Measurements from ENCODE around the gene MEX3A. TPM values are rescaled to one million over a fixed set of nuclear protein-coding genes. Genes with fewer than 3 reads are reported as not detected.

MEX3A gene
- total RNA-seq, 1 experiment from 2014 or later = 90.0 TPM

- Histone ChIP-seq H3K4me3 (ENCODE audit: low read depth, low read length, poor library complexity, severe bottlenecking) (no peak overlapping the region), H3K27ac (ENCODE audit: low read depth, low read length, poor library complexity, severe bottlenecking) (no peak overlapping the region), H3K9me3 (ENCODE audit: low read depth, low read length, poor library complexity, severe bottlenecking) (no peaks in the 10 kb centered on the region), H3K27me3 (replicated peaks; ENCODE audit: insufficient read depth, low read depth, low read length, poor library complexity) (no peaks in the 10 kb centered on the region), H3K4me1 (ENCODE audit: insufficient read depth, low read length, poor library complexity, severe bottlenecking) (peaks cover 11% of the 10 kb centered on the region), H3K36me3 (ENCODE audit: insufficient read depth, low read length, poor library complexity, severe bottlenecking) (no peaks in the 10 kb centered on the region)
- intact Hi-C loops (cut with micrococcal nuclease; ENCODE audit: unreplicated experiment) = no loop called here
- no TSS peak for BruUV-seq (replicated peaks)
- no peak for TF ChIP-seq EZH2 (IDR thresholded peaks at IDR 0.05; ENCODE audit: borderline replicate concordance, low read depth, low read length, poor library complexity, severe bottlenecking)
- no peak for DNase-seq (ENCODE audit: low spot score)
- CTCF ChIA-PET = no interaction called here
- POLR2A ChIA-PET (ENCODE audit: low non-redundant PET) = no interaction called here
Observed at GRCh38 chr1:156062189-156062588, 20.1 kb downstream of the MEX3A start.

- TF ChIP-seq EZH2 (IDR thresholded peaks at IDR 0.05; ENCODE audit: borderline replicate concordance, low read depth, low read length, poor library complexity, severe bottlenecking) = no peak
- no peak for TF ChIP-seq CTCF (conservative IDR thresholded peaks at IDR 0.05; ENCODE audit: low read depth, low read length)
- ChIA-PET POLR2A (ENCODE audit: low non-redundant PET) (interaction anchor here (0.6 to 0.7 kb wide), 2 partner anchors 53 to 316 kb away, joined by 3 read pairs; no protein-coding TSS in a partner anchor), CTCF (interaction anchor here (0.6 kb wide), 1 partner anchor 13 kb away, joined by 3 read pairs; no protein-coding TSS in a partner anchor)
- H3K27me3 ChIP-seq (replicated peaks; ENCODE audit: insufficient read depth, low read depth, low read length, poor library complexity) = no peaks in the 10 kb centered on the region
- H3K4me3 ChIP-seq (ENCODE audit: low read depth, low read length, poor library complexity, severe bottlenecking) = no peak within 1 kb of the TSS
- H3K36me3 ChIP-seq (ENCODE audit: insufficient read depth, low read length, poor library complexity, severe bottlenecking) = no peaks in the 10 kb centered on the region
- peaks cover 13% of the 10 kb centered on the region for H3K4me1 ChIP-seq (ENCODE audit: insufficient read depth, low read length, poor library complexity, severe bottlenecking)
- no TSS peak for BruUV-seq (replicated peaks)
- intact Hi-C loops (cut with micrococcal nuclease; ENCODE audit: unreplicated experiment) = no loop called here
- peak within 1 kb of the TSS; percentile 64 for H3K27ac ChIP-seq (ENCODE audit: low read depth, low read length, poor library complexity, severe bottlenecking)
- no peaks in the 10 kb centered on the region for H3K9me3 ChIP-seq (ENCODE audit: low read depth, low read length, poor library complexity, severe bottlenecking)
- DNase-seq (ENCODE audit: low spot score) = peak; percentile 71
Observed at GRCh38 chr1:156060937-156061636, 21.2 kb downstream of the MEX3A start, which contains the start of gene RAB25. Gene RAB25 (plus strand): TSS chr1:156061160. CDS start chr1:156061401, 241 bp downstream.

GRCh38 chr1:156056326-156056849 lies 25.9 kb downstream of the MEX3A start:
- Histone ChIP-seq H3K9me3 (ENCODE audit: low read depth, low read length, poor library complexity, severe bottlenecking) (no peaks in the 10 kb centered on the region), H3K36me3 (ENCODE audit: insufficient read depth, low read length, poor library complexity, severe bottlenecking) (peaks cover 2% of the 10 kb centered on the region), H3K4me1 (ENCODE audit: insufficient read depth, low read length, poor library complexity, severe bottlenecking) (peaks cover 18% of the 10 kb centered on the region), H3K4me3 (ENCODE audit: low read depth, low read length, poor library complexity, severe bottlenecking) (no peak overlapping the region), H3K27ac (ENCODE audit: low read depth, low read length, poor library complexity, severe bottlenecking) (no peak overlapping the region), H3K27me3 (replicated peaks; ENCODE audit: insufficient read depth, low read depth, low read length, poor library complexity) (no peaks in the 10 kb centered on the region)
- no peak for TF ChIP-seq CTCF (conservative IDR thresholded peaks at IDR 0.05; ENCODE audit: low read depth, low read length)
- no peak for TF ChIP-seq EZH2 (IDR thresholded peaks at IDR 0.05; ENCODE audit: borderline replicate concordance, low read depth, low read length, poor library complexity, severe bottlenecking)
- no peak for DNase-seq (ENCODE audit: low spot score)
- ChIA-PET POLR2A (ENCODE audit: low non-redundant PET) (no interaction called here), CTCF (no interaction called here)
- no TSS peak for BruUV-seq (replicated peaks)
- intact Hi-C loops (cut with micrococcal nuclease; ENCODE audit: unreplicated experiment) = no loop called here
